Measurements from ENCODE around the gene PDE4D.

- TF ChIP-seq CTCF (IDR thresholded peaks at IDR 0.05; ENCODE audit: insufficient read depth, low read length) (no peak), REST (IDR thresholded peaks at IDR 0.05; ENCODE audit: insufficient replicate concordance, low read depth) (no peak)
Observed at GRCh38 chr5:59684388-59685190, 208.9 kb downstream of the PDE4D start.
